NT2/D1 (cell line): ENCODE measurements around the gene JUNB.

ENCODE experiments used
- SUZ12 ChIP-seq: IDR thresholded peaks from 2 replicates; pipeline ENCODE4 v1.6.1; 2011; ENCODE audit not compliant: insufficient read length, insufficient read depth; ENCODE audit errors: extremely low read depth
- YY1 ChIP-seq: IDR thresholded peaks from 2 replicates; pipeline ENCODE4 v1.6.1; 2011; ENCODE audit not compliant: insufficient read length, insufficient read depth
- ZNF274 ChIP-seq: IDR thresholded peaks from 2 replicates; pipeline ENCODE4 v1.6.1; 2011; ENCODE audit warnings: mild to moderate bottlenecking, low read depth, low read length

DNA sequence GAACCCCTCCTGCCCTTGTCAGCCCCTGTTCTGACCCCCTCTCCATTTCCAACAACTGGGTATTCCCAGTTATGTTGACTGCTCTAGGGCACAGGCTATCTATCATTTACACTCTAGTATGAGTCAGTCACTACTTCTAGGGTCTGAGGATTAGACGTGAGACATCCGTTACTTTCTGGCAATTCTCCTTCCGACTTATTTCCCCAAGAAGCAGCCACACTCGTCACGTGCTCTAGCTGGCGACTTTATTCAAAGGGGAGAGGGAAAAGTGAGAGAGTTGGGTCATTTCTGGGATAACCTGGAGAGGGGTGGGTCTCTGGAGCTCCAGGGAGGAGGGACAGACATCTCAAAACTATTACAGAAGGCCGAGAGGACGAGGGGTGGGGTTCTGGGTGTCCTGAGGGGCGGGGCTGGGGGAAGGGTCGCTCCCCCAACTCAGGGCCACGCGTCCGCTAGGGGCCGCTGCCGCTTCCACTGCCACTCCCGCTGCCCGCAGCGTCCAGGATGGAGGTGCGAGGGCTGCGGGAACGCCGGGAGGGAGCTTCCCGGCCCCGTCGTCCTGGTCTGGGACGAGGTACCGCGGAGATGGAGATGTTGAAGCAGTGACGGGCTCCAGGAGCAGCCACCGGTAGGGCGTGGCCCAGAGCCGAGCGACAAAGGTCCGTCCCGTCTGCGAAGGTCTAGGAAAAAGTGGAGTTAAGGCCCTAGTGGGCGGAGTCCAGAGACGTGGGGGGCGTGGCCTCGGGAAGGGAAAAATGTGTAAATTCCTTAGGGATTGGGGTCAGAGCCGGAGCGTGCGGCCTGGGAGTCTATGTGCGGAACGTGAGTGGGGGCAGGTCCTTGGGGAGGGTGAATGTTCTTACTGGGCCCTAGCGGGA is 34.2 kb downstream of the JUNB start:
- no peak for TF ChIP-seq ZNF274
- no peak for TF ChIP-seq SUZ12
- no peak for TF ChIP-seq YY1
